HepG2 (cell line): ENCODE results near the gene RNU5B-1. TPM values are rescaled to one million over a fixed set of nuclear protein-coding genes. Genes with fewer than 3 reads are reported as not detected.

Experiments used
- CAMTA2 ChIP-seq: sonication (generic); formaldehyde crosslinking; IDR thresholded peaks from 2 replicates; pipeline ENCODE4 v1.4.0; 2020; ENCODE audit warnings: mild to moderate bottlenecking, missing genetic modification reagents, borderline replicate concordance
- HIVEP1 ChIP-seq: sonication (generic); formaldehyde crosslinking; IDR thresholded peaks from 2 replicates; pipeline ENCODE4 v1.4.0; 2020; ENCODE audit warnings: mild to moderate bottlenecking, missing genetic modification reagents
- HMG20A ChIP-seq: IDR thresholded peaks from 2 replicates; pipeline ENCODE4 v1.6.1; 2016; ENCODE audit warnings: borderline replicate concordance
- ISX ChIP-seq: sonication (generic); formaldehyde crosslinking; conservative IDR thresholded peaks from 2 replicates; pipeline ENCODE4 v1.5.0; 2020; ENCODE audit warnings: missing genetic modification reagents
- NCOA1 ChIP-seq: sonication (generic); formaldehyde crosslinking; IDR thresholded peaks from 2 replicates; pipeline ENCODE4 v1.9.0; 2021; ENCODE audit warnings: missing genetic modification reagents
- NFIB ChIP-seq: sonication (generic); formaldehyde crosslinking; IDR thresholded peaks from 2 replicates; pipeline ENCODE4 v1.9.0; 2021; ENCODE audit warnings: missing genetic modification reagents, mild to moderate bottlenecking, borderline replicate concordance
- NR2F6 ChIP-seq, 2 experiments: IDR thresholded peaks; 2 replicates each; pipeline ENCODE4 v1.6.1; 2016; ENCODE audit warnings: antibody characterized with exemption in 1 of 2, mild to moderate bottlenecking in 1 of 2
- PHF8 ChIP-seq: sonication (generic); formaldehyde crosslinking; IDR thresholded peaks from 2 replicates; pipeline ENCODE4 v1.5.0; 2020; ENCODE audit warnings: missing genetic modification reagents
- SATB2 ChIP-seq: sonication (generic); formaldehyde crosslinking; IDR thresholded peaks from 2 replicates; pipeline ENCODE4 v1.5.0; 2020; ENCODE audit warnings: missing genetic modification reagents
- SMYD3 ChIP-seq: sonication (generic); formaldehyde crosslinking; IDR thresholded peaks from 2 replicates; pipeline ENCODE4 v1.8.1; 2023; ENCODE audit warnings: mild to moderate bottlenecking, missing genetic modification reagents
- TARDBP ChIP-seq: sonication (generic); formaldehyde crosslinking; IDR thresholded peaks from 2 replicates; pipeline ENCODE4 v1.8.0; 2022; ENCODE audit warnings: mild to moderate bottlenecking, missing genetic modification reagents
- ZFP36 ChIP-seq: fragments of 150-350 bp; IDR thresholded peaks from 2 replicates; pipeline ENCODE4 v1.6.1; 2018; ENCODE audit warnings: borderline replicate concordance, low read length, low read depth; ENCODE audit not compliant: partially characterized antibody
- ZFY ChIP-seq: sonication (generic); formaldehyde crosslinking; IDR thresholded peaks from 2 replicates; pipeline ENCODE4 v1.4.0; 2020; ENCODE audit warnings: missing genetic modification reagents
- ZNF343 ChIP-seq: sonication (generic); formaldehyde crosslinking; IDR thresholded peaks from 2 replicates; pipeline ENCODE4 v1.4.0; 2020; ENCODE audit warnings: mild to moderate bottlenecking, missing genetic modification reagents
- ZNF713 ChIP-seq: sonication (generic); formaldehyde crosslinking; IDR thresholded peaks from 2 replicates; pipeline ENCODE4 v1.4.0; 2020; ENCODE audit warnings: mild to moderate bottlenecking, missing genetic modification reagents
- ZNF788 ChIP-seq: sonication (generic); formaldehyde crosslinking; IDR thresholded peaks from 2 replicates; pipeline ENCODE4 v1.5.0; 2020; ENCODE audit warnings: mild to moderate bottlenecking, missing genetic modification reagents, borderline replicate concordance
- ZSCAN31 ChIP-seq: sonication (generic); formaldehyde crosslinking; IDR thresholded peaks from 2 replicates; pipeline ENCODE4 v1.5.0; 2020; ENCODE audit warnings: low read depth, mild to moderate bottlenecking, missing genetic modification reagents
- polyA plus RNA-seq, 8 experiments: library from polyadenylated mRNA; depleted of rRNA in 3 of 8; stranded (reverse) in 7 of 8; unstranded in 1 of 8; fragments of >200 nt; fragmentation: Illumina TruSeq in 4 of 8; extraction: Trizol in 4 of 8; gene quantifications; 2 replicates each; pipeline versions ENCODE4 v1.2.1 to v1.2.3, GENCODE V29; 2011 to 2016; ENCODE audit warnings: low read depth in 4 of 8, missing spikeins in 1 of 8, mixed read lengths in 1 of 8; ENCODE audit not compliant: insufficient read depth in 1 of 8
- total RNA-seq, 5 experiments: library from RNA; depleted of rRNA; stranded (reverse); fragments of >200 nt; fragmentation: Illumina TruSeq; extraction: Trizol; gene quantifications; 2 replicates each; pipeline ENCODE4 v1.2.3, GENCODE V29; 2016; ENCODE audit warnings: low read depth in 1 of 5
- TF ChIP-seq, protein P1 (sequence below): sonication (generic); formaldehyde crosslinking; IDR thresholded peaks from 2 replicates; pipeline ENCODE4 v1.9.0; 2021; ENCODE audit warnings: mild to moderate bottlenecking, missing genetic modification reagents
- TF ChIP-seq, protein P2 (sequence below): sonication (generic); formaldehyde crosslinking; IDR thresholded peaks from 2 replicates; pipeline ENCODE4 v1.8.0; 2023; ENCODE audit warnings: mild to moderate bottlenecking, missing genetic modification reagents
- TF ChIP-seq, protein P3 (sequence below): sonication (generic); formaldehyde crosslinking; IDR thresholded peaks from 2 replicates; pipeline ENCODE4 v1.8.0; 2022; ENCODE audit warnings: missing genetic modification reagents, mild to moderate bottlenecking, moderate library complexity, borderline replicate concordance

Gene RNU5B-1
- total and polyA plus RNA-seq, 2 of the 13 experiments (the other 11 are each of a cell fraction or from before 2014, with no cell fraction given): 1,646 TPM; not detected in 1

DNA sequence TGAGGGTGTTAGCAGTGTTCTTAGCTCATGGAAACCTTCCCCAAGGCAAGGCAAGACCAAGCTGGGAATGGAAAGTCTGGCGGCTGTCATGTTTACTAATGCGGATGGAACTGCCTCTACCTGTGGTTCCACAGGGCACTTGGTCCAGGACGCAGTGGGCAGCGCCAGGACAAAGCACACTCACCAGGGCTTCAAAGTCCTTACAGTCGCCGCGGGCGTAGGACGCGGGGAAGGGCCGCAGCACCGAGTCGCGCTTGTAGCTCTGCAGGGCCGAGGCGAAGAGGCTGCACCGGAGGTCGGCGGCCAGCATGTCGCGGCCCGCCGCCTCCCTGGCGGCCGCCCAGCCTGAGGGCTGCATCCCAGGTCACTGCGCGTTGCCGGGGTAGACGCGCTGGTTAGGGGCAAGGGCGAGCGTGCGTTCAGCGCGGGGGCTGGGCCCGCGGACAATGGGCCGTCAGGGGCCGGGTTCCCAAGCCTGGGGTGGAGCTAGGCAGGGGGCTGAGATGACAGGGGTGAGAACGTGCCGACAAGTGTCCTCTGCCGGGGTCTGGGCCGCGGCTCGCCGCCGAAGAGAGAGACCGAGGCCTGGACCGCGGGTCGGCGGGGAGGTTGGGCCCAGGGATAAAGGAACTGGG is 18.3 kb upstream of the RNU5B-1 start (continued):
- TF ChIP-seq SMYD3 (CRISPR knock-in tag) (no peak), ZNF343 (CRISPR knock-in tag) (no peak), HIVEP1 (CRISPR knock-in tag) (no peak), ZFP36 (no peak), PHF8 (CRISPR knock-in tag) (peak; percentile 89), ZSCAN31 (CRISPR knock-in tag) (no peak), NCOA1 (CRISPR knock-in tag) (0 out of 2 replicates have a peak, but pooled peaks have one; percentile 34), TARDBP (no peak), ZNF713 (CRISPR knock-in tag) (0 out of 2 replicates have a peak, but pooled peaks have one; percentile 19), ISX (no peak; the same call in 1 of the 2 replicates), ZFY (CRISPR knock-in tag) (no peak; the same call in 1 of the 2 replicates), NFIB (CRISPR knock-in tag) (no peak), NR2F6 (IDR thresholded peaks at IDR 0.05) (no peak), NR2F6 (CRISPR knock-in tag; IDR thresholded peaks at IDR 0.05) (no peak), CAMTA2 (no peak), ZNF788 (no peak), SATB2 (0 out of 2 replicates have a peak, but pooled peaks have one; percentile 69), HMG20A (CRISPR knock-in tag) (no peak)
- TF ChIP-seq, protein P1, sequence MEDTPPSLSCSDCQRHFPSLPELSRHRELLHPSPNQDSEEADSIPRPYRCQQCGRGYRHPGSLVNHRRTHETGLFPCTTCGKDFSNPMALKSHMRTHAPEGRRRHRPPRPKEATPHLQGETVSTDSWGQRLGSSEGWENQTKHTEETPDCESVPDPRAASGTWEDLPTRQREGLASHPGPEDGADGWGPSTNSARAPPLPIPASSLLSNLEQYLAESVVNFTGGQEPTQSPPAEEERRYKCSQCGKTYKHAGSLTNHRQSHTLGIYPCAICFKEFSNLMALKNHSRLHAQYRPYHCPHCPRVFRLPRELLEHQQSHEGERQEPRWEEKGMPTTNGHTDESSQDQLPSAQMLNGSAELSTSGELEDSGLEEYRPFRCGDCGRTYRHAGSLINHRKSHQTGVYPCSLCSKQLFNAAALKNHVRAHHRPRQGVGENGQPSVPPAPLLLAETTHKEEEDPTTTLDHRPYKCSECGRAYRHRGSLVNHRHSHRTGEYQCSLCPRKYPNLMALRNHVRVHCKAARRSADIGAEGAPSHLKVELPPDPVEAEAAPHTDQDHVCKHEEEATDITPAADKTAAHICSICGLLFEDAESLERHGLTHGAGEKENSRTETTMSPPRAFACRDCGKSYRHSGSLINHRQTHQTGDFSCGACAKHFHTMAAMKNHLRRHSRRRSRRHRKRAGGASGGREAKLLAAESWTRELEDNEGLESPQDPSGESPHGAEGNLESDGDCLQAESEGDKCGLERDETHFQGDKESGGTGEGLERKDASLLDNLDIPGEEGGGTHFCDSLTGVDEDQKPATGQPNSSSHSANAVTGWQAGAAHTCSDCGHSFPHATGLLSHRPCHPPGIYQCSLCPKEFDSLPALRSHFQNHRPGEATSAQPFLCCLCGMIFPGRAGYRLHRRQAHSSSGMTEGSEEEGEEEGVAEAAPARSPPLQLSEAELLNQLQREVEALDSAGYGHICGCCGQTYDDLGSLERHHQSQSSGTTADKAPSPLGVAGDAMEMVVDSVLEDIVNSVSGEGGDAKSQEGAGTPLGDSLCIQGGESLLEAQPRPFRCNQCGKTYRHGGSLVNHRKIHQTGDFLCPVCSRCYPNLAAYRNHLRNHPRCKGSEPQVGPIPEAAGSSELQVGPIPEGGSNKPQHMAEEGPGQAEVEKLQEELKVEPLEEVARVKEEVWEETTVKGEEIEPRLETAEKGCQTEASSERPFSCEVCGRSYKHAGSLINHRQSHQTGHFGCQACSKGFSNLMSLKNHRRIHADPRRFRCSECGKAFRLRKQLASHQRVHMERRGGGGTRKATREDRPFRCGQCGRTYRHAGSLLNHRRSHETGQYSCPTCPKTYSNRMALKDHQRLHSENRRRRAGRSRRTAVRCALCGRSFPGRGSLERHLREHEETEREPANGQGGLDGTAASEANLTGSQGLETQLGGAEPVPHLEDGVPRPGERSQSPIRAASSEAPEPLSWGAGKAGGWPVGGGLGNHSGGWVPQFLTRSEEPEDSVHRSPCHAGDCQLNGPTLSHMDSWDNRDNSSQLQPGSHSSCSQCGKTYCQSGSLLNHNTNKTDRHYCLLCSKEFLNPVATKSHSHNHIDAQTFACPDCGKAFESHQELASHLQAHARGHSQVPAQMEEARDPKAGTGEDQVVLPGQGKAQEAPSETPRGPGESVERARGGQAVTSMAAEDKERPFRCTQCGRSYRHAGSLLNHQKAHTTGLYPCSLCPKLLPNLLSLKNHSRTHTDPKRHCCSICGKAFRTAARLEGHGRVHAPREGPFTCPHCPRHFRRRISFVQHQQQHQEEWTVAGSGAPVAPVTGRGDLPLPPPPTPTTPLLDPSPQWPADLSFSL (CRISPR knock-in tag): peak; percentile 26; the same call in 1 of the 2 replicates
- TF ChIP-seq, protein P2, sequence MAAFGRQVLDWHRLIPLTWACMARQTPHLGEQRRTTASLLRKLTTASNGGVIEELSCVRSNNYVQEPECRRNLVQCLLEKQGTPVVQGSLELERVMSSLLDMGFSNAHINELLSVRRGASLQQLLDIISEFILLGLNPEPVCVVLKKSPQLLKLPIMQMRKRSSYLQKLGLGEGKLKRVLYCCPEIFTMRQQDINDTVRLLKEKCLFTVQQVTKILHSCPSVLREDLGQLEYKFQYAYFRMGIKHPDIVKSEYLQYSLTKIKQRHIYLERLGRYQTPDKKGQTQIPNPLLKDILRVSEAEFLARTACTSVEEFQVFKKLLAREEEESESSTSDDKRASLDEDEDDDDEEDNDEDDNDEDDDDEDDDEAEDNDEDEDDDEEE (CRISPR knock-in tag): no peak
- TF ChIP-seq, protein P3, sequence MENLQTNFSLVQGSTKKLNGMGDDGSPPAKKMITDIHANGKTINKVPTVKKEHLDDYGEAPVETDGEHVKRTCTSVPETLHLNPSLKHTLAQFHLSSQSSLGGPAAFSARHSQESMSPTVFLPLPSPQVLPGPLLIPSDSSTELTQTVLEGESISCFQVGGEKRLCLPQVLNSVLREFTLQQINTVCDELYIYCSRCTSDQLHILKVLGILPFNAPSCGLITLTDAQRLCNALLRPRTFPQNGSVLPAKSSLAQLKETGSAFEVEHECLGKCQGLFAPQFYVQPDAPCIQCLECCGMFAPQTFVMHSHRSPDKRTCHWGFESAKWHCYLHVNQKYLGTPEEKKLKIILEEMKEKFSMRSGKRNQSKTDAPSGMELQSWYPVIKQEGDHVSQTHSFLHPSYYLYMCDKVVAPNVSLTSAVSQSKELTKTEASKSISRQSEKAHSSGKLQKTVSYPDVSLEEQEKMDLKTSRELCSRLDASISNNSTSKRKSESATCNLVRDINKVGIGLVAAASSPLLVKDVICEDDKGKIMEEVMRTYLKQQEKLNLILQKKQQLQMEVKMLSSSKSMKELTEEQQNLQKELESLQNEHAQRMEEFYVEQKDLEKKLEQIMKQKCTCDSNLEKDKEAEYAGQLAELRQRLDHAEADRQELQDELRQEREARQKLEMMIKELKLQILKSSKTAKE: peak; percentile 26; the same call in 1 of the 2 replicates
